HCT116 (cell line): ENCODE data around the gene ZNF207. TPM values are rescaled to one million over a fixed set of nuclear protein-coding genes. Genes with fewer than 3 reads are reported as not detected.
"Not testable (repeated sequence)": the region's sequence is repeated elsewhere in the genome, so short reads cannot be mapped to it uniquely, and the experiment has no call there.

Experiments used
- ATAC-seq: fragments of 200-7000 bp; cut with Tn5 transposase; 2 replicates; pipeline ENCODE4 v1.9.1; 2020; ENCODE audit warnings: mild to moderate bottlenecking, moderate library complexity
- BruUV-seq: library from RNA; stranded (reverse); fragments of 400-500 nt; replicated peaks from 2 replicates; lab custom pipeline; 2021; lab: Mats Ljungman, UMichigan
- CTCF ChIA-PET: fragments of 300-600 bp; sonication (Branson Sonifier 250); formaldehyde crosslinking; loops from one replicate; lab custom pipeline; 2021; ENCODE audit warnings: antibody characterized with exemption; lab: Charles Lee
- POLR2A ChIA-PET: fragments of 300-600, 350-600 bp; sonication (Branson Sonifier 250); formaldehyde crosslinking; loops from one replicate; lab custom pipeline; 2021; ENCODE audit warnings: antibody characterized with exemption; lab: Charles Lee
- RAD21 ChIA-PET, 2 experiments: fragments of 300-600 bp; sonication (Branson Sonifier 250); formaldehyde crosslinking; loops; one replicate each; lab custom pipeline; 2023; ENCODE audit warnings: low total read pairs in 2 of 2; ENCODE audit not compliant: uncharacterized antibody in 2 of 2, unreplicated experiment in 2 of 2, low non-redundant PET in 1 of 2; lab: Charles Lee
- DNase-seq: peaks from one replicate; pipeline ENCODE4 v3.0.0-alpha.2; 2010; ENCODE audit warnings: low read depth, low spot score
- H2AFZ ChIP-seq: fragments of 200-600 bp; shearing (Covaris generic), sonication (generic); 2 replicates; pipeline ENCODE4 v1.6.1; 2017; ENCODE audit warnings: low read depth, mixed run types, mixed read lengths, antibody characterized with exemption, low read length; ENCODE audit not compliant: poor library complexity, severe bottlenecking
- H3K27ac ChIP-seq: 2 replicates; pipeline ENCODE4 v1.5.1; 2012; ENCODE audit warnings: low read depth, low read length
- H3K27me3 ChIP-seq: fragments of 200-600 bp; sonication (generic); 2 replicates; pipeline ENCODE4 v1.6.1; 2016; ENCODE audit warnings: mixed run types, low read length, mixed read lengths; ENCODE audit not compliant: insufficient read depth
- H3K36me3 ChIP-seq, 2 experiments: fragments of 200-500 bp in 1 of 2; fragments of 200-600 bp in 1 of 2; sonication (Bioruptor generic) in 1 of 2; sonication (generic) in 1 of 2; 2 replicates each; pipeline versions ENCODE4 v1.5.1 to v1.6.1; 2014 to 2016; ENCODE audit warnings: low read length in 2 of 2, inconsistent platforms in 1 of 2, mixed read lengths in 1 of 2, mixed run types in 1 of 2; ENCODE audit not compliant: insufficient read depth in 2 of 2, control insufficient read depth in 1 of 2
- H3K4me1 ChIP-seq, 2 experiments: fragments of 200-600 bp in 1 of 2; sonication (generic) in 1 of 2; 2 replicates each; pipeline versions ENCODE4 v1.5.1 to v1.6.1; 2012 to 2017; ENCODE audit warnings: low read length in 2 of 2, inconsistent platforms in 1 of 2, mild to moderate bottlenecking in 1 of 2, mixed read lengths in 1 of 2, mixed run types in 1 of 2, moderate library complexity in 1 of 2; ENCODE audit not compliant: insufficient read depth in 2 of 2, control insufficient read depth in 1 of 2
- H3K4me2 ChIP-seq: fragments of 200-600 bp; sonication (generic); 2 replicates; pipeline ENCODE4 v1.6.1; 2017; ENCODE audit warnings: mixed run types, low read length, mixed read lengths
- H3K4me3 ChIP-seq, 2 experiments: fragments of 200-600 bp in 1 of 2; sonication (generic) in 1 of 2; replicated peaks in 1 of 2; 2 replicates each; pipeline ENCODE4 v1.5.1; 2011 to 2016; ENCODE audit warnings: low read length in 2 of 2, control low read depth in 1 of 2, low read depth in 1 of 2, mild to moderate bottlenecking in 1 of 2, mixed read lengths in 1 of 2, mixed run types in 1 of 2
- H3K79me2 ChIP-seq: fragments of 200-600 bp; sonication (generic); 2 replicates; pipeline ENCODE4 v1.6.1; 2017; ENCODE audit warnings: mild to moderate bottlenecking, mixed run types, low read length, moderate library complexity, mixed read lengths; ENCODE audit not compliant: insufficient read depth
- H3K9ac ChIP-seq: fragments of 200-600 bp; sonication (generic); 2 replicates; pipeline ENCODE4 v1.6.1; 2016; ENCODE audit warnings: low read length, mixed read lengths
- H3K9me2 ChIP-seq: fragments of 200-600 bp; sonication (generic), shearing (Covaris generic); 2 replicates; pipeline ENCODE4 v1.6.1; 2017; ENCODE audit warnings: mixed run types, mild to moderate bottlenecking, moderate library complexity; ENCODE audit not compliant: insufficient read depth
- H3K9me3 ChIP-seq, 2 experiments: fragments of 200-500 bp in 1 of 2; fragments of 200-600 bp in 1 of 2; sonication (Bioruptor generic) in 1 of 2; sonication (generic) in 1 of 2; 2 replicates each; pipeline ENCODE4 v1.6.1; 2014 to 2017; ENCODE audit warnings: low read length in 2 of 2, mixed read lengths in 2 of 2, inconsistent platforms in 1 of 2, low read depth in 1 of 2, mild to moderate bottlenecking in 1 of 2, mixed run types in 1 of 2, moderate library complexity in 1 of 2; ENCODE audit not compliant: control insufficient read depth in 1 of 2, insufficient read depth in 1 of 2
- H4K20me1 ChIP-seq: fragments of 200-600 bp; sonication (generic), shearing (Covaris generic); 2 replicates; pipeline ENCODE4 v1.6.1; 2017; ENCODE audit warnings: mixed run types, mild to moderate bottlenecking, moderate library complexity; ENCODE audit not compliant: insufficient read depth
- EGR1 ChIP-seq: IDR thresholded peaks from 2 replicates; pipeline ENCODE4 v1.6.1; 2012; ENCODE audit warnings: low read depth
- ELF1 ChIP-seq: IDR thresholded peaks from 2 replicates; pipeline ENCODE4 v1.6.1; 2012; ENCODE audit warnings: low read depth, borderline replicate concordance
- EZH2phosphoT487 ChIP-seq: fragments of 200-600 bp; IDR thresholded peaks from 2 replicates; pipeline ENCODE4 v1.6.1; 2018; ENCODE audit warnings: antibody characterized with exemption, borderline replicate concordance
- FOSL1 ChIP-seq: IDR thresholded peaks from 2 replicates; pipeline ENCODE4 v1.6.1; 2012; ENCODE audit warnings: low read depth
- JUND ChIP-seq: IDR thresholded peaks from 2 replicates; pipeline ENCODE4 v1.6.1; 2012
- POLR2A ChIP-seq: IDR thresholded peaks from 2 replicates; pipeline ENCODE4 v1.7.0; 2011; ENCODE audit warnings: borderline replicate concordance; ENCODE audit not compliant: insufficient read depth, insufficient read length; ENCODE audit errors: extremely low read depth
- SIN3A ChIP-seq: IDR thresholded peaks from 2 replicates; pipeline ENCODE4 v1.6.1; 2012; ENCODE audit warnings: low read depth
- SP1 ChIP-seq: IDR thresholded peaks from 2 replicates; pipeline ENCODE4 v1.6.1; 2012; ENCODE audit warnings: low read depth
- SRF ChIP-seq: IDR thresholded peaks from 2 replicates; pipeline ENCODE4 v1.6.1; 2012; ENCODE audit warnings: low read depth
- TCF7L2 ChIP-seq: IDR thresholded peaks from 2 replicates; pipeline ENCODE4 v1.7.0; 2011; ENCODE audit warnings: borderline replicate concordance, inconsistent platforms; ENCODE audit not compliant: insufficient read depth, insufficient read length; ENCODE audit errors: extremely low read depth
- YY1 ChIP-seq: IDR thresholded peaks from 2 replicates; pipeline ENCODE4 v1.6.1; 2011; ENCODE audit warnings: low read length, low read depth, moderate library complexity, mild to moderate bottlenecking; ENCODE audit not compliant: insufficient replicate concordance; ENCODE audit errors: extremely low read depth
- ZNF274 ChIP-seq: fragments of 200-500 bp; sonication (Bioruptor generic); IDR thresholded peaks from 2 replicates; pipeline ENCODE4 v1.6.1; 2014; ENCODE audit warnings: mild to moderate bottlenecking, low read depth, low read length, inconsistent platforms
- intact Hi-C: fragments of 100-400 bp; cut with micrococcal nuclease; formaldehyde crosslinking; loops from 2 replicates; pipeline ENCODE4 v1.10.0; 2022
- total RNA-seq: library from RNA; stranded (reverse); gene quantifications from one replicate; pipeline ENCODE4 v1.2.1, GENCODE V29; 2021; ENCODE audit not compliant: unreplicated experiment
- TF ChIP-seq, protein P1 (sequence below): IDR thresholded peaks from 2 replicates; pipeline ENCODE4 v1.6.1; 2012

ZNF207 gene
- total RNA-seq, 1 experiment from 2014 or later, result 181 TPM

DNA sequence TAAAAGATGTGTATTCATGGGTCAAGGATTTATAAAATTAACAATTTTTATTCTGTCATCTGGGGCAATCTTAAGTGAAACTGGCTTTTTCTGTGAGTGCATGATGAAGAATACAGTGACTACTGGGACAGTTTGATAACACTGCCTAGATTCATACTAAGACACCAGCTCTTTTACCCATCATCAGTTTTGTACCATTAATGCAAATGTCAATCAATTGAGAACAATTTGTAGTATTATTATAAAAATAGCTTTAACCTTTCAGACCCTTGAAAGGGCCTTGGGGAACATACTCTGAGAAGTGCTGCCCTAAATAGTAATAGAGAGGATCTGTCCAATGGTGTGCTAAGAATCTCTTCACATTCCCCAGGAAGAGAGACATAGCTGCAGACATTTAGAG lies 49.0 kb downstream of the ZNF207 start:
- Histone ChIP-seq H3K27ac (no peak overlapping the region), H3K27me3 (no peaks in the 10 kb centered on the region), H3K9ac (no peak overlapping the region), H2AFZ (no peak overlapping the region), H4K20me1 (no peaks in the 10 kb centered on the region), H3K9me3 (no peaks in the 10 kb centered on the region), H3K9me2 (no peaks in the 10 kb centered on the region), H3K4me1 (peaks cover 0 to 11% of the 10 kb centered on the region in 2 experiments; a peak in 2 of 4 replicates), H3K79me2 (no peaks in the 10 kb centered on the region), H3K4me2 (no peak overlapping the region), H3K4me3 (no peak overlapping the region), H3K36me3 (no peaks in the 10 kb centered on the region)
- ChIA-PET CTCF (no interaction called here), POLR2A (interaction anchor here (1.1 kb wide), 1 partner anchor 9 kb away, joined by 3 read pairs; no protein-coding TSS in a partner anchor), RAD21 (no interaction called here)
- TF ChIP-seq JUND, result no peak
- no peak for TF ChIP-seq YY1
- TF ChIP-seq EGR1, result no peak
- no peak for TF ChIP-seq SP1
- TF ChIP-seq, protein P1, sequence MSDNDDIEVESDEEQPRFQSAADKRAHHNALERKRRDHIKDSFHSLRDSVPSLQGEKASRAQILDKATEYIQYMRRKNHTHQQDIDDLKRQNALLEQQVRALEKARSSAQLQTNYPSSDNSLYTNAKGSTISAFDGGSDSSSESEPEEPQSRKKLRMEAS, result no peak
- TF ChIP-seq TCF7L2, result no peak
- TF ChIP-seq SIN3A, result no peak
- no peak for TF ChIP-seq POLR2A
- TF ChIP-seq EZH2phosphoT487, result no peak
- no peak for TF ChIP-seq ZNF274
- no peak for TF ChIP-seq SRF
- no peak for TF ChIP-seq FOSL1
- TF ChIP-seq ELF1, result no peak
- DNase-seq (no peak), ATAC-seq (no peak)
- intact Hi-C loops, result no loop called here
- BruUV-seq, result no TSS peak

DNA sequence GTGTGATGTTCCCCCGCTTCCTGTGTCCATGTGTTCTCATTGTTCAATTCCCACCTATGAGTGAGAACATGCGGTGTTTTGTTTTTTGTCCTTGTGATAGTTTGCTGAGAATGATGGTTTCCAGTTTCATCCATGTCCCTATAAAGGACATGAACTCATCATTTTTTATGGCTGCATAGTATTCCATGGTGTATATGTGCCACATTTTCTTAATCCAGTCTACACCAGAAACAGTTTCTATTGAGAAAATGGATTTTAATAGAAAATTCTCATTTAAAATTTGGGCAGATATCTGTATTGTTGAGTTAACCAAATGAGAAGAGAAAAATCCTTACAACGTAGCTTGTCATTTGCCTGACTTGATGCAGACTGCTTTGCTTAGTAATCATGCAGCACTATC lies 60.1 kb downstream of the ZNF207 start:
- H4K20me1 ChIP-seq, intact Hi-C loops, H3K4me1 ChIP-seq, BruUV-seq, H3K9me2 ChIP-seq, H3K27ac ChIP-seq, H3K36me3 ChIP-seq, CTCF ChIA-PET, ATAC-seq, RAD21 ChIA-PET, H3K9me3 ChIP-seq, H3K27me3 ChIP-seq, POLR2A ChIA-PET, H3K4me3 ChIP-seq, H3K4me2 ChIP-seq, H3K79me2 ChIP-seq, DNase-seq, H2AFZ ChIP-seq, H3K9ac ChIP-seq: not testable (repeated sequence)
